PC-3 (cell line): ENCODE results near the gene ZBTB26.

Experiments
- EZH2phosphoT487 ChIP-seq: fragments of 300-600 bp; sonication (generic); IDR thresholded peaks from 2 replicates; pipeline ENCODE4 v1.6.1; 2018; ENCODE audit warnings: mild to moderate bottlenecking, antibody characterized with exemption, low read length, borderline replicate concordance
- TF ChIP-seq, protein P1 (sequence below): fragments of 300-600 bp; sonication (generic); conservative IDR thresholded peaks from 2 replicates; pipeline ENCODE4 v1.5.1; 2017; ENCODE audit warnings: antibody characterized with exemption, low read depth, mild to moderate bottlenecking, low read length

DNA sequence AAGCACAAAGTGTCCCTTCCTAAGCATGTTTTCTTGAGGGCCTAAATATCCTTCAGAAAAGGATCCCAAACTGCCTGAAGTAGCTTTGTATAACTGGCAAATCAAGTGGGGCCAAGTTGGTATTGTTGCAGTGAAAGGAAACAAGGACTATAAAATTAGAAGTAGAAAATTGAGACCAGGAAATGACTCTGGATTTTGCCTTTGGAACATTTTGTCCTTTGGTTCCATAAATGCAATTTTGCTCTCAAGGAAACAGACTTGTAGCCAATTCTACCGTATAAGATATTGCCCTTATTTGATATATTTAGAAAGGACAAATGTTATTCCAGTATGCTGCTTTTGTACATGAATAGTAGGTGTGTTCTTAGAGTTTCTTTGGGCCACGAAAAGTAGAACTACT is 43.9 kb upstream of the ZBTB26 start:
- TF ChIP-seq, protein P1, sequence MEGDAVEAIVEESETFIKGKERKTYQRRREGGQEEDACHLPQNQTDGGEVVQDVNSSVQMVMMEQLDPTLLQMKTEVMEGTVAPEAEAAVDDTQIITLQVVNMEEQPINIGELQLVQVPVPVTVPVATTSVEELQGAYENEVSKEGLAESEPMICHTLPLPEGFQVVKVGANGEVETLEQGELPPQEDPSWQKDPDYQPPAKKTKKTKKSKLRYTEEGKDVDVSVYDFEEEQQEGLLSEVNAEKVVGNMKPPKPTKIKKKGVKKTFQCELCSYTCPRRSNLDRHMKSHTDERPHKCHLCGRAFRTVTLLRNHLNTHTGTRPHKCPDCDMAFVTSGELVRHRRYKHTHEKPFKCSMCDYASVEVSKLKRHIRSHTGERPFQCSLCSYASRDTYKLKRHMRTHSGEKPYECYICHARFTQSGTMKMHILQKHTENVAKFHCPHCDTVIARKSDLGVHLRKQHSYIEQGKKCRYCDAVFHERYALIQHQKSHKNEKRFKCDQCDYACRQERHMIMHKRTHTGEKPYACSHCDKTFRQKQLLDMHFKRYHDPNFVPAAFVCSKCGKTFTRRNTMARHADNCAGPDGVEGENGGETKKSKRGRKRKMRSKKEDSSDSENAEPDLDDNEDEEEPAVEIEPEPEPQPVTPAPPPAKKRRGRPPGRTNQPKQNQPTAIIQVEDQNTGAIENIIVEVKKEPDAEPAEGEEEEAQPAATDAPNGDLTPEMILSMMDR: no peak
- no peak for TF ChIP-seq EZH2phosphoT487
